Nephron (organoid): ENCODE results near the gene CCDC106.

Source experiments
- H3K27ac Mint-ChIP-seq, 3 experiments: 2 replicates each; pipeline ENCODE4 v1.8.0; 2020; ENCODE audit warnings: mixed read lengths in 3 of 3, mild to moderate bottlenecking in 2 of 3, moderate library complexity in 1 of 3
- H3K27me3 Mint-ChIP-seq: 2 replicates; pipeline ENCODE4 v1.8.0; 2021; ENCODE audit warnings: low read depth, mild to moderate bottlenecking, moderate library complexity, mixed read lengths
- H3K36me3 Mint-ChIP-seq: 2 replicates; pipeline ENCODE4 v1.8.0; 2020; ENCODE audit warnings: low read depth, mixed read lengths
- H3K4me1 Mint-ChIP-seq: 2 replicates; pipeline ENCODE4 v1.8.0; 2020; ENCODE audit warnings: mixed read lengths
- H3K4me3 Mint-ChIP-seq, 3 experiments: 2 replicates each; pipeline ENCODE4 v1.8.0; 2020; ENCODE audit warnings: mild to moderate bottlenecking in 3 of 3, mixed read lengths in 3 of 3, moderate library complexity in 2 of 3
- H3K9me3 Mint-ChIP-seq: 2 replicates; pipeline ENCODE4 v1.8.0; 2020; ENCODE audit warnings: mixed read lengths
- TF ChIP-seq, protein P1 (sequence below), 3 experiments: fragments of 200-600 bp; sonication (generic); IDR thresholded peaks; one replicate each; pipeline ENCODE4 v1.5.0; 2021; ENCODE audit warnings: antibody characterized with exemption in 3 of 3; ENCODE audit not compliant: unreplicated experiment in 3 of 3

The CCDC106 gene

DNA sequence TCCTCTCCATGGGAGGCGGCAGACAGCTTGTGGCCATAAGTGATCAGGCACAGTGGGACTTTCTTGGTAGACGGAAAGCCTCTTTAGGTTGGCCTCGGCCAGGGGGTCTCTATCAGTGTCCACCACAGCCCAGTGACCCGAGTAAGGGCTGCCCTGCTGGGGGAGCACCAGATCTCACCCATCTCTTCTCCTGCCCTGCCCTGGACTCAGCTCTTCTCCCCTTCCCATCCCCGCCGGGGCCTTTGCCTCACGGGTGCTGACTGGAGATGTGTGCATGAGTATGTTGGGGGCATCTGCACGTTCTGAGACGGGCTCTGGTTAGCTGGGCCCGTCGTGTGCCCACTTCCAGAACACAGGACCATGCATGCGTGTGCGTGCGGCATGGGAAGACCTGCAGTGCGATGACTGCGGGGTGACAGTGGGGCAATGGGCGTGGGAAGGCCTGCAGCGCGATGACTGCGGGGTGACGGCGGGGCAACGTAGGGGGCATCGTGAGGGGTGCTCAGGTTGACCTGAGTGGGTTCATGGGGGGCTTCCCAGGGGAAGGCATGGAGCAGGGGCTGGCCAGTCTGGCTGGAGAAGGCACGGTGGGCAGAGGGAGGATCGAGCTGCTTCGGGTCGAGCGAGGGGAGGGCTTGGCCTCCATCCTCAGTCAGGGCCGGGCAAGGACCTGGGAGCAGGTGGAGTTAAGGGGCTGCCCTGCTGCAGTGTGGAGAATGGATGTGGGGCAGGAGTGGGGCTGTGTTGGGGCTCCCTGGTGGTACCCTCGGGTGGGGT is 42.9 kb downstream of the CCDC106 start:
- peak overlapping the region in 1 of 3 experiments; percentile 84 for H3K27ac Mint-ChIP-seq
- no peak overlapping the region for H3K4me3 Mint-ChIP-seq
- no peaks in the 10 kb centered on the region for H3K9me3 Mint-ChIP-seq

DNA sequence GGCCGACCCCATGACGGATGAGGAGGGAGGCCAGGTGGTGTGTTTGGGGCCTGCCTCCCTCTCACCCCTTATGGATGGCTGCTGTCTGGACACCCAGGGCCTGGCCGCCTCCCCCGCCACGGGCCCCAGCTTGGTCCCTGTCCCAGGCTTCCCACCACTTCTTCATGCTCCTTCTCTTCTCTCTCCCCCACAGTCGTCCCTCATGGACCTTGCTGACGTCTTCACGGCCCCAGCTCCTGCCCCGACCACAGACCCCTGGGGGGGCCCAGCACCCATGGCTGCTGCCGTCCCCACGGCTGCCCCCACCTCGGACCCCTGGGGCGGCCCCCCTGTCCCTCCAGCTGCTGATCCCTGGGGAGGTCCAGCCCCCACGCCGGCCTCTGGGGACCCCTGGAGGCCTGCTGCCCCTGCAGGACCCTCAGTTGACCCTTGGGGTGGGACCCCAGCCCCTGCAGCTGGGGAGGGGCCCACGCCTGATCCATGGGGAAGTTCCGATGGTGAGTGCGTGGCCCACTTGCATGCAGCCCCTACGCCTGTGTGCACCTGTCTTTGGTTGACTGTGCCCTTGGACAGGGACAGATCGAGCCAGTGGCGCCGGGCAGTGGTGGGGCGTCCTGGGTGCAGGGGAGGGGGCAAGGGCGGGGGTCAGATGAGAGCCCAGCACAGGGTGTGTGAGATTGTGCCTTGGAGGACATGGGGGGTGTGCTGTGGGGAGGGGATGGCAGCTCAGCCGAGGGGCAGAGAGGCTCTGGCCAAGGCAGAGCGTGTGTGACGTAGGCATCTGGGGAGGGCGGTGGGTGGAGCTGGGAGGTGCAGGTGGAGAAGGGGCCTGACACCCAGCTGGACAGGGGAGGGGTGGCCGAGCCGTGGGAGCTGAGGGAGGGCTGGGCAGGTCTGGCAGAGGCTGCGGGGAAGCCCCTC is 43.8 kb downstream of the CCDC106 start:
- Mint-ChIP-seq H3K4me1 (peaks cover 7% of the 10 kb centered on the region), H3K36me3 (peaks cover 36% of the 10 kb centered on the region), H3K4me3 (no peak overlapping the region), H3K9me3 (no peaks in the 10 kb centered on the region), H3K27me3 (no peaks in the 10 kb centered on the region), H3K27ac (no peak overlapping the region)
- TF ChIP-seq, protein P1, sequence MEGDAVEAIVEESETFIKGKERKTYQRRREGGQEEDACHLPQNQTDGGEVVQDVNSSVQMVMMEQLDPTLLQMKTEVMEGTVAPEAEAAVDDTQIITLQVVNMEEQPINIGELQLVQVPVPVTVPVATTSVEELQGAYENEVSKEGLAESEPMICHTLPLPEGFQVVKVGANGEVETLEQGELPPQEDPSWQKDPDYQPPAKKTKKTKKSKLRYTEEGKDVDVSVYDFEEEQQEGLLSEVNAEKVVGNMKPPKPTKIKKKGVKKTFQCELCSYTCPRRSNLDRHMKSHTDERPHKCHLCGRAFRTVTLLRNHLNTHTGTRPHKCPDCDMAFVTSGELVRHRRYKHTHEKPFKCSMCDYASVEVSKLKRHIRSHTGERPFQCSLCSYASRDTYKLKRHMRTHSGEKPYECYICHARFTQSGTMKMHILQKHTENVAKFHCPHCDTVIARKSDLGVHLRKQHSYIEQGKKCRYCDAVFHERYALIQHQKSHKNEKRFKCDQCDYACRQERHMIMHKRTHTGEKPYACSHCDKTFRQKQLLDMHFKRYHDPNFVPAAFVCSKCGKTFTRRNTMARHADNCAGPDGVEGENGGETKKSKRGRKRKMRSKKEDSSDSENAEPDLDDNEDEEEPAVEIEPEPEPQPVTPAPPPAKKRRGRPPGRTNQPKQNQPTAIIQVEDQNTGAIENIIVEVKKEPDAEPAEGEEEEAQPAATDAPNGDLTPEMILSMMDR (IDR thresholded peaks at IDR 0.05; ENCODE audit: unreplicated experiment in 3 of 3): no peak

More for the DNA sequence above, 42.9 kb downstream of the CCDC106 start:
- TF ChIP-seq, protein P1 (IDR thresholded peaks at IDR 0.05; ENCODE audit: unreplicated experiment in 3 of 3): no peak
- Mint-ChIP-seq H3K36me3 (peaks cover 31% of the 10 kb centered on the region), H3K27me3 (no peaks in the 10 kb centered on the region), H3K4me1 (peaks cover 7% of the 10 kb centered on the region)

DNA sequence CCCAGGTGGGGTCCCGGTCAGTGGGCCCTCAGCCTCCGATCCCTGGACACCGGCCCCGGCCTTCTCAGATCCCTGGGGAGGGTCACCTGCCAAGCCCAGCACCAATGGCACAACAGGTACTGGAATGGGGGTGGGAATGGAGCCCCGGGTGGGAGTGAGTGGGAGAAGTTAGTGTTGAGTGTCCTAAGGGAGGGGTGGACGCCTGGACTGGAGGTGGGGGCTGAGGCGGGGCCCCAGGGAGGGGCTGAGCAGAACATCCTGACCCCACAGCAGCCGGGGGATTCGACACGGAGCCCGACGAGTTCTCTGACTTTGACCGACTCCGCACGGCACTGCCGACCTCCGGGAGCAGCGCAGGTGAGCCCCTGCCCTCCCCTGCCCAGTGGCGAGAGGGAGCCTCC is 44.7 kb downstream of the CCDC106 start:
- TF ChIP-seq, protein P1 (IDR thresholded peaks at IDR 0.05; ENCODE audit: unreplicated experiment in 3 of 3): no peak
- no peaks in the 10 kb centered on the region for H3K27me3 Mint-ChIP-seq
- H3K36me3 Mint-ChIP-seq: peaks cover 40% of the 10 kb centered on the region
- no peaks in the 10 kb centered on the region for H3K9me3 Mint-ChIP-seq
- H3K27ac Mint-ChIP-seq: no peak overlapping the region
- no peak overlapping the region for H3K4me3 Mint-ChIP-seq
- H3K4me1 Mint-ChIP-seq: peaks cover 7% of the 10 kb centered on the region

DNA sequence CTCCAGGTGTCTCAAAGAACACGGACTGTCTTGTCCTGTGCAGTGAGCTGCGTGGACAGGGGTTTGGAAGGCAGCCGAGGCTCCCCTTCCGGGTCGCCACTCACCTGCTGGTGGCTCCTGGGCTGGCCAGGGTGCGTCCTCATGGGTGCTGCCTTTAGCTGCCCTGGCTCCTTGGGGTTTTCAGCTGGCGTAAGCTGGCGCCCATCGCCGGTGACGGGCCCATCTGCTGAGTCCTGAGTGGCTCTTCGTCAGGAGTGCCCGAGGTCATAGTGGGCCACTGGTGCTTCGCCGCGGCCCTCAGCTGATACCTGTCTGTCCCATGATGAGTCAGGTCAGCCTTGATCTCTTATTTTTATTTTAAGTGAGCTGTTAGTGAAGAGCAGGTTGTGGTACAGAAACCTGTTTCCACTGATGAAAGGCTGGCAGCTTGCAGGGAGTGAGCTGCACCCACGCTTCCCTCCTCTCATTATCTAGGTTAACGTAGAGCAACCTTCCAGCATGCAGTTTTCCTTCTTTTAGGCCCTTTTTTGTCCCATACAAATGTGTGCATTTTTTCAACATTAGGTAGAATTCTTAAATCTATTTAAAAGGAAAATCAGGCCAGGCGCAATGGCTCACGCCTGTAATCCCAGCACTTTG is 45.4 kb downstream of the CCDC106 start:
- Mint-ChIP-seq H3K9me3 (no peaks in the 10 kb centered on the region), H3K27me3 (no peaks in the 10 kb centered on the region), H3K4me1 (peaks cover 7% of the 10 kb centered on the region), H3K36me3 (peaks cover 43% of the 10 kb centered on the region), H3K4me3 (no peak overlapping the region), H3K27ac (no peak overlapping the region)
- TF ChIP-seq, protein P1 (IDR thresholded peaks at IDR 0.05; ENCODE audit: unreplicated experiment in 3 of 3): no peak

DNA sequence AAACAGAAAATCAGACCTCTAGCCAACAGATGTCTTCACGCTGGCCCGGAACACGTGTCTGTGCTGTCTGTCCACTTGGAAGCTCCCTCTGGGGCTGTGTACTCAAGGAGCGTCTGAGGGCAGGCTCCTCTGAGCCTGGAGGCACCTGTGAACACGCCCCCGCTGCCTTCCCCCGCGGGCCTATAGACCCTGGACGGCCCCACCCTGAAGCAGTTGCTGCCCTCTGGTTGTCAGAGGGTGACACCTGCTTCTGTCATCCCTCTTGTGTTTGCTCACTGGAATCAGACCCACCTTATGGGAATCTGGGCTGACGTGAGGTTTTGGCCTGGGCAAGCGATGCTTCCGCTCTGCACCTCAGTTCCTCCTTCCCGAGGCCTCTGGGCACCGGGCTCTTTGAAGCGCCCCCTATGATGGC is 46.2 kb downstream of the CCDC106 start:
- Mint-ChIP-seq H3K9me3 (no peaks in the 10 kb centered on the region), H3K27me3 (no peaks in the 10 kb centered on the region), H3K4me1 (peaks cover 1% of the 10 kb centered on the region), H3K4me3 (no peak overlapping the region), H3K27ac (no peak overlapping the region), H3K36me3 (peaks cover 45% of the 10 kb centered on the region)
- TF ChIP-seq, protein P1 (IDR thresholded peaks at IDR 0.05; ENCODE audit: unreplicated experiment in 3 of 3): no peak
